ENCODE results near the gene APOL4.

Gene APOL4

DNA sequence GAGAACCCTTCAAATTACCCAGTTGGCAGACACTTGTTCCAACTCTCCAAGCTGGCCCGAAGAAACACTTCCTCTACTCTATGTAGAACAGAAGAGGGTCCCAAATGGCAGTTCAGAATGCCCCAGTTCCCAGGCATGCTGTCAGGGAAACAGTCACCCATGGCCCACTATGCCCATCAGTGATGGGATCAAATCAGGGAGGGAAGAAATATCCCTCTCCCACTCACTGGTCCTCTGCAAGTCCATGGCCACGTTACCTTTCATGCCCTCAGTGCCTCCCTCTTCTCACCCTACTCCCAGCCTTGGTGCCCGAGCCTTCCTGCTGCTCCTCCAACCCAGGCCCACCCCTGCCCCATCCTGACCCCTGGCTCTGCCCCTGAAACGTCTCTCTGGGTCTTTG is 57.7 kb downstream of the APOL4 start:
- TF ChIP-seq, protein P1, sequence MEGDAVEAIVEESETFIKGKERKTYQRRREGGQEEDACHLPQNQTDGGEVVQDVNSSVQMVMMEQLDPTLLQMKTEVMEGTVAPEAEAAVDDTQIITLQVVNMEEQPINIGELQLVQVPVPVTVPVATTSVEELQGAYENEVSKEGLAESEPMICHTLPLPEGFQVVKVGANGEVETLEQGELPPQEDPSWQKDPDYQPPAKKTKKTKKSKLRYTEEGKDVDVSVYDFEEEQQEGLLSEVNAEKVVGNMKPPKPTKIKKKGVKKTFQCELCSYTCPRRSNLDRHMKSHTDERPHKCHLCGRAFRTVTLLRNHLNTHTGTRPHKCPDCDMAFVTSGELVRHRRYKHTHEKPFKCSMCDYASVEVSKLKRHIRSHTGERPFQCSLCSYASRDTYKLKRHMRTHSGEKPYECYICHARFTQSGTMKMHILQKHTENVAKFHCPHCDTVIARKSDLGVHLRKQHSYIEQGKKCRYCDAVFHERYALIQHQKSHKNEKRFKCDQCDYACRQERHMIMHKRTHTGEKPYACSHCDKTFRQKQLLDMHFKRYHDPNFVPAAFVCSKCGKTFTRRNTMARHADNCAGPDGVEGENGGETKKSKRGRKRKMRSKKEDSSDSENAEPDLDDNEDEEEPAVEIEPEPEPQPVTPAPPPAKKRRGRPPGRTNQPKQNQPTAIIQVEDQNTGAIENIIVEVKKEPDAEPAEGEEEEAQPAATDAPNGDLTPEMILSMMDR (IDR thresholded peaks at IDR 0.05; ENCODE audit: low read depth, low read length, missing control alignments), result no peak
- DNase-seq (ENCODE audit: low read depth), result no peak
- H3K4me3 ChIP-seq (ENCODE audit: low read depth, low read length), result no peak overlapping the region

DNA sequence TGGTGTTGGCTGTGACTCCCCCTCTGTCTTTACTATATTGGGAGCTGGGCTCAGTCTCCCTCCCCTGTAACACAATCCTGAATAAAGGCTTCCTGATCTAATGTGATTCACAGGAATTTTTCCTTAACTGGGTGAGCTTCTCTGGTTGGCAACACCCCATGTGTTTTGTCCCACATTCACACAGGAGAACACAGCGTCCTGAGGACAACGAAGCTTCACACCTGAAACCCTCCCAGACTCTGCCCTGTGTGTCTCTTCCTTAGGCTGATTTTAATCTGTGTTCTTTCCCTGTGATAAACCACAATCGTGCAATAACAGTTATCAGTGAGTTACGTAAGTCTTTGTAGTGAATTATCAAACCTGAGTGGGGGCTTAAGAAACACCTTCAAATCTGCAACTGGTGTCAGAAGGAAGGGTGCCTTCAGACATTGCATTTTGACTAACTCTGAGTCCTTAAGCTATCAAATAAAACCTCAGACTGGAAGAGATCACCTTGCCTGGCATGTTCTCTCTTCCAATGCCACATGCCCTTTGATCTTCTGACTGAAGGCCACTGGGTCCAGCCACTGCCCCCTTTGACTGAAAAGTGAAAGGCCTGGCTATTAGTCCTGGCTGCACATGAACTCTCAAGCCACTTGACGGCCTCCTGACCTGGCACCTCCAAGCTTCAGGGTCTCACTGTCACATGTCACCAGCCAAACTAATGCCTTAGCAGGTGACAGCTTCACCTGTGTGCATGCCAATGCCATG is 58.4 kb downstream of the APOL4 start:
- no peak overlapping the region for H3K4me3 ChIP-seq (ENCODE audit: low read depth, low read length)
- no peak for DNase-seq (ENCODE audit: low read depth)
- TF ChIP-seq, protein P1 (IDR thresholded peaks at IDR 0.05; ENCODE audit: low read depth, low read length, missing control alignments), result no peak

- H3K4me3 ChIP-seq (ENCODE audit: low read depth, low read length), result no peak overlapping the region
- DNase-seq (ENCODE audit: low read depth), result no peak
- TF ChIP-seq, protein P1 (IDR thresholded peaks at IDR 0.05; ENCODE audit: low read depth, low read length, missing control alignments), result no peak
Observed at GRCh38 chr22:36141481-36141880, 60.1 kb downstream of the APOL4 start.
